Endothelial cell of umbilical vein (primary cell): ENCODE data around the gene OR7C1. TPM values are rescaled to one million over a fixed set of nuclear protein-coding genes. Genes with fewer than 3 reads are reported as not detected.

Source experiments
- BruUV-seq: library from RNA; stranded (reverse); fragments of 400-500 nt; replicated peaks from 2 replicates; lab custom pipeline; 2021; lab: Mats Ljungman, UMichigan
- CTCF ChIA-PET: fragments of 300-600, 350-600 bp; sonication (Branson Sonifier 250); formaldehyde crosslinking; loops from one replicate; lab custom pipeline; 2021; ENCODE audit warnings: antibody characterized with exemption, inconsistent platforms; lab: Charles Lee
- POLR2A ChIA-PET: fragments of 300-600, 350-600 bp; sonication (Branson Sonifier 250); formaldehyde crosslinking; loops from one replicate; lab custom pipeline; 2021; ENCODE audit warnings: antibody characterized with exemption, inconsistent platforms; lab: Charles Lee
- DNase-seq: peaks from one replicate; pipeline ENCODE4 v3.0.0-alpha.2; 2011; ENCODE audit warnings: low read depth, low spot score
- FAIRE-seq: peaks from 2 replicates; lab custom pipeline; 2011; peaks lifted over from hg19 to GRCh38; lab: Jason Lieb, UNC
- H2AFZ ChIP-seq: 2 replicates; pipeline ENCODE4 v1.6.0; 2012; ENCODE audit warnings: low read depth, low read length, control low read depth, inconsistent platforms
- H3K27ac ChIP-seq: 2 replicates; pipeline ENCODE4 v1.5.1; 2011; ENCODE audit warnings: low read depth, mild to moderate bottlenecking, control low read depth, low read length, moderate library complexity; ENCODE audit not compliant: insufficient read depth
- H3K27me3 ChIP-seq, 2 experiments: 2 replicates each; pipeline versions ENCODE4 v1.6.0 to v1.6.1; 2011; ENCODE audit warnings: low read length in 2 of 2, mixed read lengths in 1 of 2; ENCODE audit not compliant: control insufficient read depth in 2 of 2, insufficient read depth in 2 of 2
- H3K36me3 ChIP-seq, 2 experiments: 2 replicates in 1 of 2; 3 replicates in 1 of 2; pipeline ENCODE4 v1.5.1; 2011; ENCODE audit warnings: low read length in 2 of 2, mild to moderate bottlenecking in 1 of 2, moderate library complexity in 1 of 2; ENCODE audit not compliant: control insufficient read depth in 2 of 2, insufficient read depth in 2 of 2; ENCODE audit errors: extremely low read depth in 1 of 2
- H3K4me1 ChIP-seq: 3 replicates; pipeline ENCODE4 v1.5.1; 2011; ENCODE audit warnings: mild to moderate bottlenecking, low read length; ENCODE audit not compliant: control insufficient read depth, insufficient read depth; ENCODE audit errors: extremely low read depth
- H3K4me2 ChIP-seq: 2 replicates; pipeline ENCODE4 v1.6.1; 2011; ENCODE audit warnings: low read length, control low read depth, mixed read lengths; ENCODE audit not compliant: insufficient read depth
- H3K4me3 ChIP-seq, 3 experiments: fragments of 200-600 bp in 1 of 3; sonication (generic), shearing (Covaris generic) in 1 of 3; replicated peaks in 1 of 3; 2 replicates each; pipeline ENCODE4 v1.5.1; 2011 to 2016; ENCODE audit warnings: control low read depth in 3 of 3, low read length in 3 of 3, mild to moderate bottlenecking in 2 of 3, inconsistent platforms in 1 of 3, low read depth in 1 of 3, moderate library complexity in 1 of 3; ENCODE audit not compliant: insufficient read depth in 1 of 3
- H3K79me2 ChIP-seq: 2 replicates; pipeline ENCODE4 v1.6.0; 2012; ENCODE audit warnings: low read length, inconsistent platforms; ENCODE audit not compliant: control insufficient read depth, insufficient read depth
- H3K9ac ChIP-seq: replicated peaks from 2 replicates; pipeline ENCODE3; 2011; ENCODE audit warnings: low read length, control low read depth; ENCODE audit not compliant: insufficient read depth; ENCODE audit errors: extremely low read depth
- H3K9me1 ChIP-seq: replicated peaks from 3 replicates; pipeline ENCODE4 v1.6.0; 2011; ENCODE audit warnings: mild to moderate bottlenecking, low read length; ENCODE audit not compliant: control insufficient read depth, insufficient read depth; ENCODE audit errors: extremely low read depth
- H3K9me3 ChIP-seq: replicated peaks from 2 replicates; pipeline ENCODE4 v1.5.1; 2012; ENCODE audit warnings: low read length, inconsistent platforms; ENCODE audit not compliant: control insufficient read depth, insufficient read depth
- H4K20me1 ChIP-seq: replicated peaks from 2 replicates; pipeline ENCODE3; 2011; ENCODE audit warnings: mild to moderate bottlenecking, low read length; ENCODE audit not compliant: control insufficient read depth, insufficient read depth; ENCODE audit errors: extremely low read depth
- CTCF ChIP-seq, 2 donors: IDR thresholded peaks; 1 replicate in 1 of 2; 2 replicates in 1 of 2; pipeline ENCODE4 v1.5.1; 2011; ENCODE audit warnings: low read length in 2 of 2, mild to moderate bottlenecking in 2 of 2, moderate library complexity in 2 of 2, control low read depth in 1 of 2, inconsistent platforms in 1 of 2, low read depth in 1 of 2; ENCODE audit not compliant: insufficient read depth in 1 of 2; ENCODE audit errors: extremely low read depth in 1 of 2
- EZH2 ChIP-seq: IDR thresholded peaks from 2 replicates; pipeline ENCODE4 v1.6.1; 2012; ENCODE audit warnings: borderline replicate concordance, low read depth, mild to moderate bottlenecking, moderate library complexity, low read length, inconsistent platforms; ENCODE audit not compliant: severe bottlenecking
- FOS ChIP-seq: IDR thresholded peaks from 2 replicates; pipeline ENCODE4 v1.6.1; 2011; ENCODE audit warnings: mild to moderate bottlenecking, low read length, moderate library complexity, borderline replicate concordance; ENCODE audit not compliant: insufficient read depth
- GATA2 ChIP-seq: IDR thresholded peaks from 2 replicates; pipeline ENCODE4 v1.7.0; 2011; ENCODE audit warnings: low read depth, mild to moderate bottlenecking, moderate library complexity, mixed read lengths, low read length; ENCODE audit not compliant: insufficient read length, insufficient read depth
- JUN ChIP-seq: IDR thresholded peaks from 2 replicates; pipeline ENCODE4 v1.6.1; 2011; ENCODE audit warnings: borderline replicate concordance, low read depth; ENCODE audit not compliant: insufficient read length, insufficient read depth
- MYC ChIP-seq: IDR thresholded peaks from one replicate; pipeline ENCODE4 v1.6.1; 2011; ENCODE audit warnings: mild to moderate bottlenecking, low read depth, low read length
- POLR2A ChIP-seq: IDR thresholded peaks from 2 replicates; pipeline ENCODE4 v1.6.1; 2012; ENCODE audit warnings: low read depth, mild to moderate bottlenecking, control low read depth, low read length
- POLR2AphosphoS5 ChIP-seq: IDR thresholded peaks from 2 replicates; pipeline ENCODE4 v1.6.1; 2012; ENCODE audit warnings: low read depth, mild to moderate bottlenecking, control low read depth, low read length, moderate library complexity; ENCODE audit not compliant: insufficient read depth
- dilution Hi-C: fragments of 300-500 bp; cut with MboI; formaldehyde crosslinking; loops from one replicate; pipeline ENCODE4 v1.15.0; 2019; ENCODE audit warnings: low sequenced_read_pairs; ENCODE audit not compliant: extremely low pct_ligation_motif_present
- intact Hi-C: fragments of 100-400 bp; cut with micrococcal nuclease; formaldehyde crosslinking; loops from one replicate; pipeline ENCODE4 v1.10.0; 2022
- polyA plus RNA-seq, 4 experiments: library from polyadenylated mRNA; depleted of rRNA in 3 of 4; stranded (reverse) in 3 of 4; unstranded in 1 of 4; fragments of >200 nt; gene quantifications; 2 replicates each; pipeline versions ENCODE4 v1.2.1 to v1.2.3, GENCODE V29; 2011 to 2012; ENCODE audit warnings: missing spikeins in 1 of 4
- total RNA-seq: library from RNA; stranded (reverse); gene quantifications from 2 replicates; pipeline ENCODE4 v1.2.3, GENCODE V29; 2021
- TF ChIP-seq, protein P1 (sequence below): IDR thresholded peaks from 2 replicates; pipeline ENCODE4 v1.6.1; 2011; ENCODE audit not compliant: insufficient read depth, insufficient read length

OR7C1 gene
- total and polyA plus RNA-seq, 2 donors (not counting 3 experiments of a cell fraction or from before 2014, with no cell fraction given): not detected

DNA sequence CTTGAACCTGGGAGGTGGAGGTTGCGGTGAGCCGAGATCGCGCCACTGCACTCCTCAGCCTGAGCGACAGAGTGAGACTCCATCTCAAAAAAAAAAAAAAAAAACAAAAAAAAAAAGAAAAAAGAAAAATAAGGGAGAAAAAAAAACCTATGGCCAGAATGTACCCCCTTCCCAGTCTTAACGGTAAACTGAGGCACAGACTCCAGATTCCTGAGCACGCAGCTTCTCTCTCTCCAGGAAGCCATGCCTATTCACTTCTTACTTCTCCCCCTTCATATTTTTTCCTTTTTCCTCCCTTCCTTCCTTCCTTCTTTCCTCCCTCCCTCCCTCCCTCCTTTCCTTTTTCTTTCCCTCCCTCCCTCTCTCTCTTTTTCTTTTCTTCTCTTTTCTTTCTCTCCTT lies 62.0 kb downstream of the OR7C1 start:
- TF ChIP-seq EZH2 (no peak), POLR2AphosphoS5 (no peak), MYC (no peak), POLR2A (no peak), GATA2 (no peak), FOS (no peak), CTCF (IDR thresholded peaks at IDR 0.05; ENCODE audit: extremely low read depth in 1 of 2, insufficient read depth in 1 of 2, low read depth in 1 of 2, low read length in 2 of 2) (no peak), JUN (no peak)
- TF ChIP-seq, protein P1, sequence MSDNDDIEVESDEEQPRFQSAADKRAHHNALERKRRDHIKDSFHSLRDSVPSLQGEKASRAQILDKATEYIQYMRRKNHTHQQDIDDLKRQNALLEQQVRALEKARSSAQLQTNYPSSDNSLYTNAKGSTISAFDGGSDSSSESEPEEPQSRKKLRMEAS: no peak
- no peaks in the 10 kb centered on the region for H3K4me1 ChIP-seq
- H4K20me1 ChIP-seq: no peaks in the 10 kb centered on the region
- H2AFZ ChIP-seq: no peak overlapping the region
- H3K79me2 ChIP-seq: no peaks in the 10 kb centered on the region
- H3K9me1 ChIP-seq: no peaks in the 10 kb centered on the region
- ChIA-PET CTCF (no interaction called here), POLR2A (no interaction called here)
- dilution Hi-C loops: no loop called here
- H3K9ac ChIP-seq: no peak overlapping the region
- H3K27ac ChIP-seq: no peak overlapping the region
- H3K36me3 ChIP-seq: no peaks in the 10 kb centered on the region
- intact Hi-C loops: no loop called here
- no peak overlapping the region for H3K4me3 ChIP-seq
- H3K4me2 ChIP-seq: no peak overlapping the region
- no peaks in the 10 kb centered on the region for H3K27me3 ChIP-seq
- BruUV-seq: no TSS peak
- no peaks in the 10 kb centered on the region for H3K9me3 ChIP-seq
- DNase-seq: no peak
- FAIRE-seq: no peak
